Uterus (tissue), 2 donors: ENCODE data around the gene AGGF1.

Experiments used
- POLR2A ChIP-seq, 2 donors: fragments of 450-650 bp; IDR thresholded peaks; one replicate each; pipeline ENCODE4 v1.6.1; 2016; ENCODE audit warnings: antibody characterized with exemption in 2 of 2, mild to moderate bottlenecking in 1 of 2, moderate library complexity in 1 of 2
- TF ChIP-seq, protein P1 (sequence below), 4 experiments: fragments of 200-600 bp in 2 of 4; fragments of 450-650 bp in 2 of 4; sonication (generic) in 2 of 4; IDR thresholded peaks; one replicate each; pipeline ENCODE4 v1.5.1; 2016 to 2019; ENCODE audit warnings: antibody characterized with exemption in 4 of 4, mild to moderate bottlenecking in 2 of 4, moderate library complexity in 1 of 4

DNA sequence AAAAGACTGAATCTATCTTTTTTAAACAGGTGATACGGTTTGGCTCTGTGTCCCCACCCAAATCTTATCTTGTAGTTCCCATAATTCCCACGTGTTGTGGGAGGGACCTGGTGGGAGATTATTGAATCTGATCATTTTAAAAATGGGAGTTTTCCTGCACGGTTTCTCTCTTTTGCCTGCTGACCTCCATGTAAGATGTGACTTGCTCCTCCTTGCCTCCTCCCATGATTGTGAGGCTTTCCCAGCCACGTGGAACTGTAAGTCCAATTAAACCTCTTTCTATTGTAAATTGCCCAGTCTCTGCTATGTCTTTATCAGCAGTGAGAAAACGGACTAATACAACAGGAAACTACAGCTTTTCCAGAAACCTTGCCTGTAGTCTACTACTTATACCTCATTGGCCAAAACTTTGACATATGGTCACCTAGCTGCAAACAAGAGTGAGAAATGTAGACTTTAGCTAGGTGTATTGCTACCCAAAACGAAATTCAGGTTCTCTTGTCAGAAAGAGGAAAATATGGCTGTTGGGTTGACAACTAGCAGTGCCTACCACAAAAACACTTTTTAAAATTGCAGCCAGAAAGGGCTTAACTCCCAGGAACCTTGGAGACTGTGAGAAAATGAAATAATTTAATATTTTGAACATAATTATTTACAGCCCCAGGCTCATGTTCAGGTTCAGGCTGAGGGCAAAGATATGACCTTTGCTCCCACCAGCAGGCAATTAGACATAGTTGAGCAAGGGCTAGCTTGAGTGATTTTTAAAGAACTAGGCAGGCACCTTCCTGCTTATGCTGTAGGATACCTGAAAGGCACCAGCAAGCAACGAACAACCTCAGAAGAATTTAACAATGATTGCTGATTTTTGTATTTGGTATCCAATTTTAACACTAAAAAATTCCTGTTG is 7.4 kb upstream of the AGGF1 start:
- TF ChIP-seq, protein P1, sequence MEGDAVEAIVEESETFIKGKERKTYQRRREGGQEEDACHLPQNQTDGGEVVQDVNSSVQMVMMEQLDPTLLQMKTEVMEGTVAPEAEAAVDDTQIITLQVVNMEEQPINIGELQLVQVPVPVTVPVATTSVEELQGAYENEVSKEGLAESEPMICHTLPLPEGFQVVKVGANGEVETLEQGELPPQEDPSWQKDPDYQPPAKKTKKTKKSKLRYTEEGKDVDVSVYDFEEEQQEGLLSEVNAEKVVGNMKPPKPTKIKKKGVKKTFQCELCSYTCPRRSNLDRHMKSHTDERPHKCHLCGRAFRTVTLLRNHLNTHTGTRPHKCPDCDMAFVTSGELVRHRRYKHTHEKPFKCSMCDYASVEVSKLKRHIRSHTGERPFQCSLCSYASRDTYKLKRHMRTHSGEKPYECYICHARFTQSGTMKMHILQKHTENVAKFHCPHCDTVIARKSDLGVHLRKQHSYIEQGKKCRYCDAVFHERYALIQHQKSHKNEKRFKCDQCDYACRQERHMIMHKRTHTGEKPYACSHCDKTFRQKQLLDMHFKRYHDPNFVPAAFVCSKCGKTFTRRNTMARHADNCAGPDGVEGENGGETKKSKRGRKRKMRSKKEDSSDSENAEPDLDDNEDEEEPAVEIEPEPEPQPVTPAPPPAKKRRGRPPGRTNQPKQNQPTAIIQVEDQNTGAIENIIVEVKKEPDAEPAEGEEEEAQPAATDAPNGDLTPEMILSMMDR (IDR thresholded peaks at IDR 0.05), result no peak
- no peak for TF ChIP-seq POLR2A (IDR thresholded peaks at IDR 0.05)
